Astrocyte of the cerebellum (primary cell): ENCODE data around the gene ACYP1.

Source experiments
- DNase-seq: peaks from one replicate; pipeline ENCODE4 v3.0.0-alpha.2; 2011; ENCODE audit warnings: low read depth
- H3K4me3 ChIP-seq: 2 replicates; pipeline ENCODE4 v1.5.1; 2011; ENCODE audit warnings: mild to moderate bottlenecking, low read depth, low read length, moderate library complexity
- CTCF ChIP-seq: IDR thresholded peaks from 2 replicates; pipeline ENCODE4 v1.5.1; 2012; ENCODE audit warnings: low read length, low read depth, moderate library complexity, mild to moderate bottlenecking; ENCODE audit errors: missing control alignments
- in situ Hi-C: cut with HindIII; loops from 2 replicates; pipeline ENCODE4 v1.10.0; 2017; ENCODE audit warnings: low sequenced_read_pairs

The ACYP1 gene

GRCh38 chr14:75040959-75041358 lies 22.9 kb downstream of the ACYP1 start:
- in situ Hi-C loops = loop anchor here (5.0 kb wide), 1 partner anchor 36 kb away; no protein-coding TSS in a partner anchor
- DNase-seq = no peak
- no peak for TF ChIP-seq CTCF
- H3K4me3 ChIP-seq = no peak overlapping the region

GRCh38 chr14:75040507-75040906 lies 23.3 kb downstream of the ACYP1 start:
- in situ Hi-C loops = loop anchor here (5.0 kb wide), 1 partner anchor 37 kb away; no protein-coding TSS in a partner anchor
- no peak for DNase-seq
- no peak for TF ChIP-seq CTCF
- H3K4me3 ChIP-seq = no peak overlapping the region

- TF ChIP-seq CTCF = no peak
- no peak overlapping the region for H3K4me3 ChIP-seq
- DNase-seq = no peak
- in situ Hi-C loops = no loop called here
Observed at GRCh38 chr14:75032939-75033338, 30.9 kb downstream of the ACYP1 start.

- DNase-seq = no peak
- in situ Hi-C loops = no loop called here
- no peak overlapping the region for H3K4me3 ChIP-seq
- TF ChIP-seq CTCF = no peak
Observed at GRCh38 chr14:75030147-75030546, 33.7 kb downstream of the ACYP1 start.

- in situ Hi-C loops = no loop called here
- DNase-seq = no peak
- no peak overlapping the region for H3K4me3 ChIP-seq
- TF ChIP-seq CTCF = no peak
Observed at GRCh38 chr14:75025876-75026275, 37.9 kb downstream of the ACYP1 start.

GRCh38 chr14:75025082-75025481 lies 38.7 kb downstream of the ACYP1 start:
- TF ChIP-seq CTCF = no peak
- no peak for DNase-seq

GRCh38 chr14:75023108-75023507 lies 40.7 kb downstream of the ACYP1 start:
- H3K4me3 ChIP-seq = no peak overlapping the region
- in situ Hi-C loops = no loop called here
- no peak for DNase-seq
- TF ChIP-seq CTCF = no peak

More at GRCh38 chr14:75025082-75025481, 38.7 kb downstream of the ACYP1 start:
- H3K4me3 ChIP-seq = no peak overlapping the region
- in situ Hi-C loops = no loop called here
